Measurements from ENCODE around the gene GPANK1. TPM values are rescaled to one million over a fixed set of nuclear protein-coding genes. Genes with fewer than 3 reads are reported as not detected.
A peak's percentile ranks its signal among the peaks of the same experiment; 100 is the strongest.

Gene GPANK1
- total RNA-seq, 1 experiment from 2014 or later, result 26.8 TPM

- Histone ChIP-seq H2AFZ (ENCODE audit: low read length) (no peak overlapping the region), H3K9me3 (ENCODE audit: control insufficient read depth, low read depth, low read length) (no peaks in the 10 kb centered on the region), H3K79me2 (ENCODE audit: insufficient read depth, low read length) (no peaks in the 10 kb centered on the region), H3K56ac (ENCODE audit: insufficient read length, low read depth, low read length) (no peak overlapping the region), H3K23ac (ENCODE audit: insufficient read length, low read depth, low read length) (no peak overlapping the region), H3T11ph (ENCODE audit: low read length) (no peak overlapping the region), H3K14ac (ENCODE audit: insufficient read depth, low read length) (no peak overlapping the region), H4K91ac (ENCODE audit: insufficient read length, low read depth, low read length) (no peak overlapping the region), H3K79me1 (ENCODE audit: insufficient read depth, low read depth, low read length, poor library complexity, severe bottlenecking) (no peaks in the 10 kb centered on the region), H3K4me1 (ENCODE audit: insufficient read depth, low read length) (no peaks in the 10 kb centered on the region), H4K8ac (replicated peaks; ENCODE audit: insufficient read length, low read depth, low read length) (no peak overlapping the region), H2BK15ac (ENCODE audit: low read depth, low read length) (no peak overlapping the region; the same call in 1 of the 2 replicates), H2BK5ac (ENCODE audit: insufficient read length, low read length) (no peak overlapping the region), H2BK120ac (ENCODE audit: low read depth, low read length, poor library complexity, severe bottlenecking) (no peak overlapping the region), H3K4me2 (ENCODE audit: insufficient read depth, insufficient read length, low read length) (no peak overlapping the region), H4K5ac (ENCODE audit: insufficient read length, low read depth, low read length) (no peak overlapping the region), H2BK20ac (ENCODE audit: low read depth, low read length, poor library complexity, severe bottlenecking) (no peak overlapping the region), H3K23me2 (ENCODE audit: insufficient read length, low read depth, low read length, poor library complexity, severe bottlenecking) (no peaks in the 10 kb centered on the region), H3K9ac (ENCODE audit: extremely low read depth, insufficient read length, low read length) (no peak overlapping the region), H3K4ac (ENCODE audit: low read depth, low read length) (no peak overlapping the region), H4K20me1 (ENCODE audit: control insufficient read depth, insufficient read depth, insufficient read length) (peaks cover 2% of the 10 kb centered on the region), H3K18ac (ENCODE audit: insufficient read length, low read depth, low read length) (no peak overlapping the region), H2BK12ac (ENCODE audit: insufficient read length, low read depth, low read length) (no peak overlapping the region), H3K27me3 (ENCODE audit: insufficient read depth, low read length) (no peaks in the 10 kb centered on the region), H2AK5ac (ENCODE audit: insufficient read length, low read length) (no peak overlapping the region), H3K27ac (ENCODE audit: insufficient read length, low read depth, low read length) (no peak overlapping the region)
- no peak for TF ChIP-seq CTCF (conservative IDR thresholded peaks at IDR 0.05)
- H3K27me3 Mint-ChIP-seq (ENCODE audit: low read depth), result no peaks in the 10 kb centered on the region
- H3K9me3 Mint-ChIP-seq, result no peaks in the 10 kb centered on the region
- no CpG with 5 or more reads among the region's 26 CpGs for WGBS (ENCODE audit: extremely low coverage, insufficient read length, low lambda C conversion rate)
- no peak overlapping the region for H3K4me3 Mint-ChIP-seq
- H3K4me1 Mint-ChIP-seq, result 0 out of 4 replicates have a peak, but pooled peaks cover 0 to 3% of the 10 kb centered on the region in 2 experiments
- H3K36me3 Mint-ChIP-seq (ENCODE audit: insufficient read depth in 1 of 3, low read depth in 3 of 3), result peaks cover 80 to 100% (median 100%) of the 10 kb centered on the region in 3 experiments
- DNase-seq, result no peak
- peak overlapping the region; percentile 70 to 93 (median 81); a peak in 5 of 7 replicates for H3K27ac Mint-ChIP-seq
Measured at GRCh38 chr6:31632279-31632946, 32.4 kb downstream of the GPANK1 start.
